T-helper 2 cell (primary cell): Measurements from ENCODE around the gene VPS11.
A peak's percentile ranks its signal among the peaks of the same experiment; 100 is the strongest.

ENCODE experiments used
- DNase-seq, 5 experiments: peaks; one replicate each; pipeline versions ENCODE4 v3.0.0 to v3.0.0-alpha.2; 2012 to 2022

The VPS11 gene

GRCh38 chr11:119081682-119082260 is 14.2 kb downstream of the VPS11 start:
- DNase-seq, result no peak

DNA sequence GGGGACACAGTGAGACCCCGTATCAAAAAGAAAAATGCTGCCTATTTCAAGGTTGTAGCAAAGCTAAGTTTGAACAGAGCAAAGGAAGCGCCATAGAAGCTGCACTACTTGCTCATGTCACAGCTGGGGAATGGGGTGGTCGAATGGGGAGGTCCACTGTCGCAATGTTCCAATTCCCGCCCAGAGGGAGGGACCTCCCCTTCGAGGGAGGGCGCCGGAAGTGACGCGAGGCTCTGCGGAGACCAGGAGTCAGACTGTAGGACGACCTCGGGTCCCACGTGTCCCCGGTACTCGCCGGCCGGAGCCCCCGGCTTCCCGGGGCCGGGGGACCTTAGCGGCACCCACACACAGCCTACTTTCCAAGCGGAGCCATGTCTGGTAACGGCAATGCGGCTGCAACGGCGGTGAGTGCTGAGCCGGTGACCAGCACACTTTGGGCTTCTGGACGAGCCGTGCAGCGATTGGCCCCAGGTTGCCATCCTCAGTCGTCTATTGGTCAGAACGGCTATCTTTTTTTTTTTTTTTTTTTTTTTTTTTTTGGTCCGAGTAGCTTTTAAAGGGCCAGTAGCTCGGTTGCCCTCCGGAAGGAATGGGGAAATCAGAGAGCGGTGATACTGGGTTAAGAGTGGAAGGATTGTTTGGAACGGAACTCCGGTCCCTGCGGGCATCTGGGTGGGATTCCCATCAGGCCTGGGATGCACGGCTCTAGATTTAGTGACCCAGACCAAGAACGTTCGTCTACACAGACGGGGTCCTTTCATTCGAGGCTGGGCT is 17.2 kb downstream of the VPS11 start, which contains the start of gene HMBS:
TSS of gene HMBS (plus strand) at position 219 of the 774 bp plus-strand sequence. CDS start at position 372, 153 bp downstream.
- peak; percentile 75 to 96 (median 89) for DNase-seq

DNA sequence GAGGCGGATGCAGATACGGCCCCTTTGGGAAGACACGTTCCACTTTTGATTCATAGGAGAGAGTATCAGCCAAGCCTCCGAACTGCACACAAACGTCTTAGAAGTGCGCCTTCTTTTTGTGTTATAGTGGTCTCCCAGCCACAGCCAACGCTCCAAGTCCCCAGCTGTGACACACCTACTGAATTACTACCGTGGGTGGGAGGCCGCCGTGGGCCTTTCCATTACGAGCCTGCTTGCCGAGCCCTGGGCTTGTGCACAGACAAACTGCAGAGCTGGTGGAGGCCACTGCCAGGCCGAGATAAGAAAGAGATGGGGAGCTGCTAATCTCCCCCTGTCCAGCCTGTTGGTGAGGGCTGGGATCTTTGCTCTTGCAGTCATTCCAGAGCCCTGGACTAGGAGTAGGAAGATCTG is 17.8 kb downstream of the VPS11 start:
- DNase-seq, result no peak

GRCh38 chr11:119087123-119087522 is 19.5 kb downstream of the VPS11 start:
- DNase-seq, result no peak

GRCh38 chr11:119087747-119088241 is 20.2 kb downstream of the VPS11 start:
- DNase-seq, result peak in 1 of 5 experiments; percentile 38

- no peak for DNase-seq
Observed at GRCh38 chr11:119088406-119088805, 20.8 kb downstream of the VPS11 start.

DNA sequence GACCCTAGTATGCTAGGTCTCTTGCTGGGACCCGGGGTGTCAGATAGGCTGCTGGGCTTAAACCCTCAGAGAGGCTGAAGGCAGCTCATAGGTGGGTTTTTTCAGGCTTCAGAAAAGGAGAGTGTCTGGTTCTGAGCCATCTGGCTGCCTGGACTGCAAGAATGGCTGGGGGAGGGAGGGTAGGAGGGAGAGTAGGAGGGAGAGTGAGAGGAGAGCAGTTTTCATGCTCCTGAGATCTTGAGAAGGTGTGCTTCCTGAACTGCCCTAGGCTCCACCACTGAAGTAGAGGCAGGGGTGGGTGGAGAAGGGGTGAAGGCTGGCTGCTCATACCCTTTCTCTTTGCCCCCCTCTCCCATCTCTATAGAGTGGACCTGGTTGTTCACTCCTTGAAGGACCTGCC is 21.7 kb downstream of the VPS11 start:
- DNase-seq, result no peak

DNA sequence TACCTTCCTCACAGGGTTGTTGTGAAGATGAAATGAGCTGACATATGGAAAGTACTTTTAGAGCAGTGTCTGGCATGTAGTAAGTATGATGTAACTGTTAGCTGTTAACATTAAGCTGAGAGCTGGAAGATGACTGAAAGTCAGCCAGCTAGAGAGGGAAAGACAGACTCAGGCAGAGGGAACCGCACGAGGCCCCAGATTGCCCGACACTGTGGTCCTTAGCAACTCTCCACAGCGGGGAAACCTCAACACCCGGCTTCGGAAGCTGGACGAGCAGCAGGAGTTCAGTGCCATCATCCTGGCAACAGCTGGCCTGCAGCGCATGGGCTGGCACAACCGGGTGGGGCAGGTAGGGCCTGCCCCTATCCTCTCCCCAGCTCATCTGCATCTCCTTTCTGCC is 23.6 kb downstream of the VPS11 start:
- no peak for DNase-seq

DNA sequence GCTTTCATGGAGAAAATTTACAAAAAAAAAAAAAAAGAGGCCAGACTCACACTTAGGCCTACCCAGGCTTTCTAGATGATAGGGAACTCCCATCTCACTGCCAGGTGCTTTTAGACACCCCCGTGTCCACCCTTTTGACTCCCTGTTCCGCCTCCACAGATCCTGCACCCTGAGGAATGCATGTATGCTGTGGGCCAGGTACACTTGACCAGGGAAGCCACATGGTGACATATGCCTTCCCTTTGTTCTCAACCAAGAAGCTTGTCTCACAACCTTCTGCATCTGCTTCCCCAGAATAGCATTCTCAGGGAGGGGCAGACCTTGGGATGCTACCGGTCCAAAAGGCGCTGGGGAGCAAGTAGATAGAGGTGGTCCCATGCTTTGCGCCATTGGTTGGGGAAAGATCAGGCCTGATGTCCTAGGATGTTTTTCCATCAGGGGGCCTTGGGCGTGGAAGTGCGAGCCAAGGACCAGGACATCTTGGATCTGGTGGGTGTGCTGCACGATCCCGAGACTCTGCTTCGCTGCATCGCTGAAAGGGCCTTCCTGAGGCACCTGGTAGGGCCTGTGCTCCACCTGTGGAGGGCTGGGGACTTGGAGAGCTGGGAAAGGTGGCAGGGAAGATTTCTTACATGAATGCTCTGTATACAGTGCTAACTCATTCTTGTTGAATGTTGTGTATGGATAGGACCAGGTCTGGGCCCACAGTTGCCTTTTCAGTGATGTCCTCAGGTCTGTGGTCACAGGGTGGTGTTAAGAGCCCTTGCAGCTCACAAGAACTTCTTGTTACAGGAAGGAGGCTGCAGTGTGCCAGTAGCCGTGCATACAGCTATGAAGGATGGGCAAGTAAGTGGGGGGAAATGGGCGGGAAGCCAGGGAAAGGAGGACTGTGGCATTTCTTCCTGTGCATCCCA is 24.6 kb downstream of the VPS11 start:
- peak in 1 of 5 experiments; percentile 41 for DNase-seq

GRCh38 chr11:119092880-119093842 is 25.5 kb downstream of the VPS11 start:
- no peak for DNase-seq

GRCh38 chr11:119093942-119094815 is 26.6 kb downstream of the VPS11 start:
- DNase-seq, result peak in 4 of 5 experiments; percentile 22 to 54 (median 25)

DNA sequence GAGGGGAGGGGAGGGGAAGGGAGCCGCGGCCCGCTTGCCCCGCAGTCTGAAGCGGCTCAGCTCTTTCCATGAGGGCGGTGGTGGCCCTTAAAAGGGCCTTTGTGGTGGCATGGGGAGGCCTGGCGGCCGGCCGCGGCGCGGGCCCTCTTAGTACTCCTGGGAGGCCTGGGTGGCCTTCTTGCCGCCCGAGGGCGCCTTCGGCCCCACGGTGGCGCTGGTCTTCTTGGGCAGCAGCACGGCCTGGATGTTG is 27.1 kb downstream of the VPS11 start:
- peak in 1 of 5 experiments; percentile 35 for DNase-seq

DNA sequence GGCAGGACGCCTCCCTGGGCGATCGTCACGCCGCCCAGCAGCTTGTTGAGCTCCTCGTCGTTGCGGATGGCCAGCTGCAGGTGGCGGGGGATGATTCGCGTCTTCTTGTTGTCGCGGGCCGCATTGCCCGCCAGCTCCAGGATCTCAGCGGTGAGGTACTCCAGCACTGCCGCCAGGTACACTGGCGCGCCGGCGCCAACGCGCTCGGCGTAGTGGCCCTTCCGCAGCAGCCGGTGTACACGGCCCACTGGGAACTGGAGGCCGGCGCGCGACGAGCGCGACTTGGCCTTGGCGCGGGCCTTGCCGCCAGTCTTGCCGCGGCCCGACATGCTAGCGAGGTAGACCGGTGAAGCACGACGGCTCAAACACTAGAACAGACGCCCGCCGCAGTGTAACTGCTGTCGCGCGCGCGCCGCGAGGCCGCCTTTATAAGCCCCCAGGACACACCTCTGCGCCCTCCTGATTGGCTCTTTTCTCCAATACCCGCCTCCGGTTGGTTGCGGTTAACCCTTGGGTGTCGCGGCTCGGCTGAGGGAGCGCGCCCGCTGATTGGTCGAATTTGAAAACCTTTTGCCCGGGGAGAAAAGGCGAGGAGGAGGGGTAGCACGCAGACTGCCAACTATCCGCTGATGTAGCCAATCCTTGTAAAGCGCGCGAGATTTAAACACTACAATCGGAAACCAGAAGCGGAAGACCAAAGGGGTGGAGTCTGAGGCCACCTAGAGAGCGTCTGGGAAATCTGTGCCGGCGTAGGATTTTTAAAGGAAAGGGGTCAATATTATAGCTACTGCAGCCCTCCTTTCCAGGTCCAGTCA is 27.7 kb downstream of the VPS11 start:
- peak; percentile 95 to 100 (median 99) for DNase-seq

DNA sequence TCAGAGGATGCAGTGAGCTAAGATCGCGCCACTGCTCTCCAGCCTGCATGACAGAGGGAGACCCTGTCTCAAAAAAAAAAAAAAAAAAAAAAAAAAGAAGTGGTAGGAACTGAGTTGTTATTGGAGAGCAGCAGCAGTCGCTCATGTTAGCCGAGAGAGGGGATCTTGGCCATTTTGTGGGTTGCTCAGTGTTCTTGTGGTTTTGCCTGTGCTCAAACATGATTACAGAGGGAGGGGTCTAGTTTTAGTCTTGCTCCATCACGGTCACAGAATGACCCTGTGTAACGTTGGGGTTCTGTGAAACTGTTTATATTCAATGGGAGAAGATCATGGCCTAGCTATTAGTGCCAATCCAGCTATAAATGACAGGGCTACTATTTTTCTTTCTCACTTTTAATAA is 32.1 kb downstream of the VPS11 start:
- DNase-seq, result no peak

DNA sequence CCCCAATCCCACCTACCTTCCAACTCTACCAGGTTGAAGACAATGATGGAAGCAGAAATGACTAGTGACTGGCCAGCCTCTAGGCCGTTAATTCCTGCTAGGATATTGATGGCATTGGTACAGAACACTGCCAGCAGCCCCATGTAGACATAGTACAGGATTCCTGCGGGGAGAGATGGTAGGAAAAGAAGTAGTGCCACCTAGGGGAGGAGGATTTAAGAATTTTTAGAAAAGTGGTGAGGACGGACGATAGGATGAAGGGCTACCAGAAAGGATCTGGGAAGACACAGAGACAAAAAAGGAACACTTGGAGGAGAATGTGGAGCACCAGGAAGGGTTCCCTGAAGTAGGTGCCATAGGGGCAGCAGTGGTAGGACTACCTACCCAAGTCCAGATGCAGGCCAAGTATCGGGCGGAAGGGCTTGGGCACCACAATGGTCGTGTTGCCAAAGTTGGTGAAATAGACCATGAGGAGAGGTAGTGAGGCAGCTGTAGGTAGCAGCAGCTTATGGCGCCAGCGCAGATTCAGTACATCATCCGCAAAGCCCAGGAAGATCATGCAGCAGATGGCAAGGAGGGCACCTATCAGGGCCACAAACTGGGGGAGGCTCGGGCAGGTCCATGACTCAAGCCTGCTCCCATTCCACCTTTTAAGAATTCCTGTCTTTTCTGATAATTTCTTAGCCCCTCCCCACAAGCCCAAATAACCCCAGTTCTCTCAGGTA is 32.8 kb downstream of the VPS11 start:
- no peak for DNase-seq

GRCh38 chr11:119100994-119101758 is 33.6 kb downstream of the VPS11 start:
- DNase-seq, result peak in 2 of 5 experiments; percentile 12 to 41

DNA sequence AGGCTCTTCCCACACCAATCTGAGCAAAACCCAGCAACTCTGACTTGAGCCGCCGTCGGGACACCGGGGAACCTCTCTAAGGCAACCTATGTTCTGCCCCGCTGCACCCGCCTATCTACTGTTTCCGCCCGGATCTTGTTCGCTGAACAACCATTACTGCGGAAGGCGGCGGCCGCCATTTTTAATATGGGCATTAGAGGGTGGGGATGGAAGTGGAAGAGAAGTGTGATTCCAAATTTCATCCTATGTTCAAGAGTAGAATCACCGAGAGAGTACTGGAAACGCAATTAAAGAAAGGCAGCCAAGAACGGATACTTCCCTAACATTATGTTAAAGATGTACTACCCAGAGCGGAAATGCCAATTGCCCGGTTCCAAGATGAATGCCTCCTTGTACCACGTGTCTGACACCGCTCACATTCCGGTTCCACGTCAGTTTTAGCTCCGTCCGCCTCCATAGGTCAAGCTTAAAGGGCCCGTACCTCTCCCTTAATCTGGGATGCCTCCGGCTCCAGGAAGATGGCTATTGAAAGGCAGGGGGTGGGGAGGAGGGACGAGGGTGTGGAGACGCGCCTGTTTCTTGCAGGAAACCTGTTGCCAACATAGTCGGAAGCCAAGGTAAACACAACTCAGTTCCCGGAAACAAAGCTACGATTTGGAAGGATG is 34.3 kb downstream of the VPS11 start, which contains the start of gene DPAGT1:
TSS of gene DPAGT1 (minus strand) at position 95 of the 665 bp plus-strand sequence. CDS start 198 bp downstream, outside the sequence.
- DNase-seq, result peak; percentile 63 to 94 (median 78)
